GM23338 (cell line): Measurements from ENCODE around the gene PLAC8L1. TPM values are rescaled to one million over a fixed set of nuclear protein-coding genes. Genes with fewer than 3 reads are reported as not detected.

ENCODE experiments used
- ATAC-seq: fragments of 200-7000 bp; cut with Tn5 transposase; 3 replicates; pipeline ENCODE4 v1.9.1; 2020
- DNase-seq: peaks from one replicate; pipeline ENCODE4 v3.0.0-alpha.2; 2015; ENCODE audit warnings: low spot score
- H2AFZ ChIP-seq: fragments of 200-600 bp; sonication (generic); 2 replicates; pipeline ENCODE4 v1.8.0; 2016; ENCODE audit warnings: antibody characterized with exemption, mild to moderate bottlenecking, moderate library complexity
- H3F3A ChIP-seq: fragments of 200-600 bp; sonication (generic); replicated peaks from 2 replicates; pipeline ENCODE4 v1.8.0; 2017; ENCODE audit warnings: antibody characterized with exemption, mixed run types, low read depth
- H3K27ac ChIP-seq: fragments of 200-600 bp; sonication (generic); 2 replicates; pipeline ENCODE4 v1.6.1; 2016; ENCODE audit warnings: low read depth
- H3K27me3 ChIP-seq: fragments of 200-600 bp; sonication (generic); 2 replicates; pipeline ENCODE4 v1.8.0; 2016; ENCODE audit warnings: mild to moderate bottlenecking, mixed run types, moderate library complexity; ENCODE audit not compliant: insufficient read depth
- H3K36me3 ChIP-seq: fragments of 200-600 bp; sonication (generic); 2 replicates; pipeline ENCODE4 v1.8.0; 2016; ENCODE audit warnings: mild to moderate bottlenecking; ENCODE audit not compliant: insufficient read depth
- H3K4me1 ChIP-seq: fragments of 200-600 bp; sonication (generic); 2 replicates; pipeline ENCODE4 v1.8.0; 2016; ENCODE audit warnings: mild to moderate bottlenecking, moderate library complexity; ENCODE audit not compliant: insufficient read depth
- H3K4me2 ChIP-seq: fragments of 200-600 bp; sonication (generic); 2 replicates; pipeline ENCODE4 v1.7.1; 2017; ENCODE audit warnings: mixed run types
- H3K4me3 ChIP-seq: fragments of 200-600 bp; sonication (generic); 2 replicates; pipeline ENCODE4 v1.6.1; 2016; ENCODE audit warnings: mixed run types
- H3K79me2 ChIP-seq: fragments of 200-600 bp; sonication (generic); replicated peaks from 2 replicates; pipeline ENCODE4 v1.8.0; 2017; ENCODE audit warnings: mild to moderate bottlenecking; ENCODE audit not compliant: insufficient read depth
- H3K9me2 ChIP-seq: fragments of 200-600 bp; sonication (generic); 2 replicates; pipeline ENCODE4 v1.8.0; 2017; ENCODE audit not compliant: insufficient read depth
- H4K20me1 ChIP-seq: fragments of 200-600 bp; sonication (generic); replicated peaks from 2 replicates; pipeline ENCODE4 v1.8.0; 2017; ENCODE audit warnings: mild to moderate bottlenecking; ENCODE audit not compliant: insufficient read depth
- H3K27ac Mint-ChIP-seq: 2 replicates; pipeline ENCODE4 v1.8.0; 2020; ENCODE audit warnings: inconsistent platforms, mild to moderate bottlenecking, moderate library complexity, mixed read lengths
- H3K27me3 Mint-ChIP-seq: 3 replicates; pipeline ENCODE4 v1.8.0; 2022; ENCODE audit warnings: low read depth, mild to moderate bottlenecking, moderate library complexity, mixed read lengths, inconsistent platforms; ENCODE audit not compliant: insufficient read depth, poor library complexity
- H3K36me3 Mint-ChIP-seq: 3 replicates; pipeline ENCODE4 v1.8.0; 2021; ENCODE audit warnings: low read depth, mild to moderate bottlenecking, inconsistent platforms, moderate library complexity, mixed read lengths
- H3K4me1 Mint-ChIP-seq: 3 replicates; pipeline ENCODE4 v1.8.0; 2020; ENCODE audit warnings: mild to moderate bottlenecking, inconsistent platforms, mixed read lengths
- H3K4me3 Mint-ChIP-seq: 3 replicates; pipeline ENCODE4 v1.8.0; 2021; ENCODE audit warnings: moderate library complexity, mild to moderate bottlenecking, inconsistent platforms, mixed read lengths
- H3K9me3 Mint-ChIP-seq: 3 replicates; pipeline ENCODE4 v1.8.0; 2020; ENCODE audit warnings: moderate library complexity, mild to moderate bottlenecking, inconsistent platforms, mixed read lengths
- NANOG ChIP-seq: IDR thresholded peaks from 2 replicates; pipeline ENCODE4 v1.6.1; 2016; ENCODE audit warnings: antibody characterized with exemption, borderline replicate concordance
- REST ChIP-seq: IDR thresholded peaks from one replicate; pipeline ENCODE4 v1.6.1; 2018; ENCODE audit warnings: antibody characterized with exemption; ENCODE audit not compliant: unreplicated experiment
- STAT1 ChIP-seq: IDR thresholded peaks from one replicate; pipeline ENCODE4 v1.6.1; 2016; ENCODE audit warnings: antibody characterized with exemption; ENCODE audit not compliant: unreplicated experiment
- ZNF462 ChIP-seq: fragments of 250-450 bp; sonication (Bioruptor Pico); IDR thresholded peaks from 2 replicates; pipeline ENCODE4 v1.5.0; 2020; ENCODE audit warnings: mild to moderate bottlenecking, moderate library complexity
- polyA plus RNA-seq: library from polyadenylated mRNA; unstranded; fragments of >200 nt; fragmentation: Nextera tagmentation; extraction: Ambion mirVana; gene quantifications from 2 replicates; pipeline ENCODE4 v1.2.1, GENCODE V29; 2016
- total RNA-seq: library from RNA; depleted of rRNA; stranded (reverse); fragments of >200 nt; shearing (Covaris generic); gene quantifications from 2 replicates; pipeline ENCODE4 v1.2.3, GENCODE V29; 2014

The PLAC8L1 gene
- total and polyA plus RNA-seq, 2 experiments from 2014 or later, result 2.0 TPM; not detected in 1

- Histone ChIP-seq H3K27me3 (no peaks in the 10 kb centered on the region), H4K20me1 (0 out of 2 replicates have a peak, but pooled peaks cover 5% of the 10 kb centered on the region), H3K36me3 (peaks cover 27% of the 10 kb centered on the region; the same call in 1 of the 2 replicates), H3K4me3 (no peak overlapping the region), H3K4me1 (no peaks in the 10 kb centered on the region), H3K9me2 (no peaks in the 10 kb centered on the region), H3K4me2 (no peak overlapping the region), H2AFZ (no peak overlapping the region), H3K27ac (no peak overlapping the region), H3F3A (no peaks in the 10 kb centered on the region), H3K79me2 (no peaks in the 10 kb centered on the region)
- Mint-ChIP-seq H3K4me3 (no peak overlapping the region), H3K9me3 (no peaks in the 10 kb centered on the region), H3K27ac (no peak overlapping the region), H3K27me3 (peaks cover 3% of the 10 kb centered on the region), H3K36me3 (peaks cover 30% of the 10 kb centered on the region), H3K4me1 (no peaks in the 10 kb centered on the region)
- TF ChIP-seq NANOG, result no peak
- TF ChIP-seq REST, result no peak
- no peak for TF ChIP-seq STAT1
- no peak for TF ChIP-seq ZNF462 (CRISPR knock-in tag)
- ATAC-seq, result no peak
- DNase-seq, result no peak
These were observed 6.0 kb upstream of the PLAC8L1 start for GRCh38 chr5:146111409-146111808.
